Activated CD8-positive, alpha-beta memory T cell treated with anti-CD3 and anti-CD28 coated beads for 24 hours (primary cell): Measurements from ENCODE around the gene SH3BP5L.
A peak's percentile ranks its signal among the peaks of the same experiment; 100 is the strongest.
"Not testable (repeated sequence)": the region's sequence is repeated elsewhere in the genome, so short reads cannot be mapped to it uniquely, and the experiment has no call there.

ENCODE experiments used
- DNase-seq: peaks from one replicate; pipeline ENCODE4 v3.0.0-alpha.2; 2020

SH3BP5L gene

DNA sequence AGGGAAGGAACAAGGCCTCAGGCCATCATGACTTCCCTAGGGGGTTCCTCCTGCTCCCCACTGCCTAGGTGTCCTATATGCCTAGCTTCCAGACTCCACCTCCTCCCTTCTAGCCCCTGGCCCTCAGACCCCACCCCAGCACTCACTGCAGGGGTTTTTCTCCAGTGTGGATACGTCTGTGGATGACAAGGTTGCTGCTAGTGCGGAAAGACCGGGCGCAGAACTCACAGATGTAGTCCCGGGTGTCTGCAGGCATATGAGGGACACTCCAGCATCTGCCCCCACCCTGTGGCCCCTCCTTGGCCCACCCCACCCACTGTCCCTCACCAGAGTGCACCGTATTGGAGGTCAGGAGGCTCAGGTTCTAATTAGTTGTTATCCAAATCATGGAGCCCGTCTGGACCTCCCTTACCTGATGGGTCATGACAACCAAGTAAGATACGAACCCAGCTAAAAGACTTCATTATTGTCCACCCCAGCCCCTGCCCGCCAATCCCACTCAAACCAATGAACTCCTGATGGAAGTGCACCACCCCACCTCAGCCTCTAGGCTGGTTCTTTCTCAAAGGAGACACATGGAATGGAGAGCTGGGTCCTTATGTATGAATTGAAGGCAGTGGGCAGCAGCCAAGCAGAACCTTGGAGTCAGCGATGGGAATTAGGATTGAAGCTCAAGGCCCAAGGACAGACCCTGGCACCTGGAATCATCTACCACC, 25.0 kb upstream of the SH3BP5L start:
- peak; percentile 55 for DNase-seq

DNA sequence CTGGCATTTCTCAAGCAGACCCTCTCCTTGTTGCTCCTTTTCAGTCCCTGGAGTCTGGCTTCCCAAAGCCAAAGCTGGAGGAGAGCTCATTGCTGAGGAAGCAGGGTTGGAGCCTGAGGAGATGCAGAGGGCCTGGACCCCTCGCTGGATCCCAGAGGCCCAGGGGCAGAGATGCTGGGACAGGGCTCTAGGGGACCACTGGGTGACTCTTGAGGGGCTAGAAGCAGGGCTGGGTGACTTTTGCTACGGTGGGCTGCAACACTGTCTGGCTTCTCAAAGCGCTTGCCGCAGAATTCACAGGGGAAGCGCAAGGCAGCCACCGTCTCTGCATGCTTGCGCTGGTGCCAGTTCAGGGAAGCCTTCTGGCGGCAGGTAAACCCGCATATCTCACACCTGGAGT, 24.4 kb upstream of the SH3BP5L start:
- peak; percentile 53 for DNase-seq

DNA sequence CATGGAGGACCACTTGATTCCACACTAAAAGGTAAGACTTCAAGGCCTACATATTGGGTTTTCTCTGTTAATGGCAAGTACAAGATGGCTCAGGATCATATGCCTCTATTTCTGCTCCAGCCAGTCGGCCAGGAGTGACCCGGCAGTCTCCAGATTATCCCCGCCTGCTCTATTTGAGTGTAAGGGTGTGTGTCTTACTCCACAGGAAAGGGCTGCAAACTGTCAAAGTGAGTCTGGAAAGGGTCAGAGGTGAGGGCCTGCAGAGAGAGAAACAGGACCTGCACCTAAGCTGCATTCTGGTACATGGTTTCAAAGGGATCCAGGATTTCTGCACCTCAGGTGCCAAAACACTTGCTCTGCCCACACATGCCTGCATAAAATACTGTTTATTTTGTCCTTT, 23.9 kb upstream of the SH3BP5L start:
- peak; percentile 48 for DNase-seq

DNA sequence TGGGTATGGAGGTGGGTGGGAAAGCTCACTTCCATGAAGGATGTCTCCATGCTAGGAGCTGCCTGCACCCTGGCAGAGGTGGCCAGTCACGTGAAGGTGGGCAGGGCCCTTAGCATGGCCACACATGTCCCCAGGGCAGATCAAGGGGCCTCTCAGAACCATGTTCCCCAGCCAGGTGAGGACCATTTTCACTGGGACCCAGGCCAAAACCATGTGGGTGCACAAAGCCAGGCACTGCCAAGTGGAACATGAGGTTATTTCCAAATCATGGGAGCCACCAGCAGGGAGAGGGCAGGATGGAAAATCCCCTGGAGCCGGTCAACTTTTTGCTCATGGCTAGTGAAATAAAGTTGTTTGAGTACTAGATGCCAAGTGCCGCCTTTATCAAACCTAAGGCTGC, 23.4 kb upstream of the SH3BP5L start:
- DNase-seq = peak; percentile 52

DNA sequence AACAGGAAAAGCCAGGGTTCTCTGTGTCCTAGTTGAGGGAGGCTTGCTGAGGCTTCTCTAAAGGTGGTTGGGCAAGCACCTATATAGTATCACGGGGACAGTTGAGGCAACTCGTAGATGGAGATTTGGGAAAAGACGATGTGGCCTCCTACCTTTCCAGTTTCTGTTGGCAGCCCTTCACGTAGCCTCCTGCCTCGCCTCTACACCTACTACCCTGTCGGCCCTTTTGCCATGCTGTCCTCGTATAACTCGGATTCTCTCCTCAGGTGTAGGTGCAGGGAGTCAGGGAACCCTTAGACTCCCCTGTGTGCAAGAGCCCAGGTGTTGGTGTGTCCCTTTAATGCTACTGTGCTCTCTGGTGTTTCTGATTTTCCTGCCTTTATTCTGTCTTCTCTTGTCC, 22.9 kb upstream of the SH3BP5L start:
- peak; percentile 51 for DNase-seq

DNA sequence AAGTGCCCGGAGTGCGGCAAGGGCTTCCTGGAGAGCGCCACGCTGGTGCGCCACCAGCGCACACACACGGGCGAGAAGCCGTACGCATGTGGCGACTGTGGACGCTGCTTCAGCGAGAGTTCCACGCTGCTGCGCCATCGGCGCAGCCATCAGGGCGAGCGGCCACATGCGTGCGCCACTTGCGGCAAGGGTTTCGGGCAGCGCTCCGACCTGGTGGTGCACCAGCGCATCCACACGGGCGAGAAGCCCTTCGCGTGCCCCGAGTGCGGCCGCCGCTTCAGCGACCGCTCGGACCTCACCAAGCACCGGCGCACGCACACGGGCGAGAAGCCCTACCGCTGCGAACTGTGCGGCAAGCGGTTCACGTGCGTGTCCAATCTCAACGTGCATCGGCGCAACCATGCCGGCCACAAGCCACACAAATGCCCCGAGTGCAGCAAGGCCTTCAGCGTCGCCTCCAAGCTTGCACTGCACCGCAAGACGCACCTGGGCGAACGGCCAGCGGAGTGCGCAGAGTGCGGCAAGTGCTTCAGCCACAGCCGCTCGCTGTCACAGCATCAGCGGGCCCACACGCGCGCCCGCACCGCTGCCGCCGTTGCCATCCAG, 22.3 kb upstream of the SH3BP5L start:
- peak; percentile 55 for DNase-seq

DNA sequence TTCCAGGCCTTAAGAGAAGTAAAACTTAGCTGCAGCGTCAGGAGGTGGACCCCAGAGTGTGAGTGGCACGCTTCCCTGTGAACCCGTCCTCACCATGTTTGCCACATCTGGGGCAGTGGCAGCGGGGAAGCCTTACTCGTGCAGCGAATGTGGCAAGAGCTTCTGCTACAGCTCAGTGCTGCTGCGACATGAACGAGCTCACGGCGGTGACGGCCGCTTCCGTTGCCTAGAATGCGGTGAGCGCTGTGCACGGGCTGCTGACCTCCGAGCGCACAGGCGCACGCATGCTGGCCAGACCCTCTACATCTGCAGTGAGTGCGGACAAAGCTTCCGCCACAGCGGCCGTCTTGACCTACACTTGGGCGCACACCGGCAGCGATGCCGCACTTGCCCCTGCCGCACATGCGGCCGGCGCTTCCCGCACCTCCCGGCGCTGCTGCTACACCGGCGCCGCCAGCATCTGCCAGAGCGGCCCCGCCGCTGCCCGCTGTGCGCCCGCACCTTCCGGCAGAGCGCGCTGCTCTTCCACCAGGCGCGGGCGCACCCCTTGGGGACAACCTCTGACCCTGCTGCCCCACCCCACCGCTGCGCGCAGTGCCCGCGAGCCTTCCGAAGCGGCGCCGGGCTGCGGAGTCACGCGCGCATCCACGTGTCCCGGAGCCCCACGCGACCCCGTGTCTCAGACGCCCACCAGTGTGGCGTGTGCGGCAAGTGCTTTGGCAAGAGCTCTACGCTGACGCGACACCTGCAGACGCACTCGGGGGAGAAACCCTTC, 21.7 kb upstream of the SH3BP5L start:
- no peak for DNase-seq

DNA sequence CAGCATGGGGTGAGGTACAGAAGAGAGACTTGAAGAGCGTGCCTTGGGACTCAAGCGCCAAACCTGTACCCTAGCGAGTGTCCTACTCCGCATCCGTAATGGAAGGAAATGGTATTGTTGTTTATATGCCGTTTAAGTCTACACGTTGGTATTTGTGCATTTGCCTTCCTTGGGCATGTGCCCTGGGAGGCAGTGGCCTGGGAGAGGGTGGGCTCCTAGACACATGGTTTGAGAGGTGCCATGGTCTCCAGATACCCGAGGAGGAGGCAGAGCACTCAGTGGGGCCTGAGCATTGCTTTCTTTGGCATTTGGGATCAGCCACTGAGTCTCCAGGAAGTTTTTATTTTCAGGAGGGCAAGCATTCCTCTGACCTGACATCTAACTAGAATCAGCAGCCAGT, 18.8 kb upstream of the SH3BP5L start:
- no peak for DNase-seq

DNA sequence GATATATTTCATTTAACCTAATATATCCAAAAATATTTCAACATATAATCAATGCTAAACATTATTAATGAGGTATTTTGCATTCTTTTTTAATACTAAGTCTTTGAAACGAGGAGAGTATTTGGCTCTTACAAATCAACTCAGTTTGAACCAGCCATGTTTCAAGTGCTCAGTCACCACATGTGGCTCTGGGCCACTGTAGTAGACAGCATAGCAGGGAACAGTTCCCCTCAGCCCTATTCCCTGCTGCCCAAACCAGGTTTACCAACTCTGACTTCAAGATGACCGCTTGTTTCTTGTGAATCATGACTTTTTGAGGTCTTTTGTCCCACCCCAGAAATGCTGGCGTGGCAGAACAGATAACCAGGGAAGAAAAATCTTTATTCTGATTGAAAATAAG, 18.0 kb upstream of the SH3BP5L start:
- DNase-seq = peak; percentile 33

DNA sequence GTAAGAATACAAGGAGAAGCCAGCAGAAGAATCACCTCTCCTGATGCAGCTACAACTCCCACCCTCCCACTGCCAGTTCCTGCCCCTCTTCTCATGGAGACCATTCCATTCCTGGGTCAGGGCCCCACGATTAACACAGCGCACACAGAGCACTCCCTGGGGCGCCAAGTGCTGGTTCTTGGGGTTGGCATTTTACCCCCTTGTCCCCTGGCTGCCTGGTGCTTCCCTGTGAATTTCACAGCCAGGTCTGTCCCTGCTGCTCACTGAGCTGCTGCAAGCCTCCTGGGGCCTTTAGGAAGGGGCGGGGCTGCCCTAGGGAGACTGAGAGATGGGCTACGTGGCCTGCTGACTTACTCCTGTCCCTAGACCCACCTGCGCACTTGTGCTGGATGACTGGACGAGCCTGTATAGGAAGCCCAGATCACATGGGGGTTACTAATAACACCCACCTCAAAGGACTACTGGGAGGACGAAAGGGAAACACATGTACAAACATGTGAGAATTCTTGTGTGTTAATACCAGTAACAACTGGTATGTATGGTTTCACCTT, 17.1 kb upstream of the SH3BP5L start:
- peak; percentile 37 for DNase-seq

DNA sequence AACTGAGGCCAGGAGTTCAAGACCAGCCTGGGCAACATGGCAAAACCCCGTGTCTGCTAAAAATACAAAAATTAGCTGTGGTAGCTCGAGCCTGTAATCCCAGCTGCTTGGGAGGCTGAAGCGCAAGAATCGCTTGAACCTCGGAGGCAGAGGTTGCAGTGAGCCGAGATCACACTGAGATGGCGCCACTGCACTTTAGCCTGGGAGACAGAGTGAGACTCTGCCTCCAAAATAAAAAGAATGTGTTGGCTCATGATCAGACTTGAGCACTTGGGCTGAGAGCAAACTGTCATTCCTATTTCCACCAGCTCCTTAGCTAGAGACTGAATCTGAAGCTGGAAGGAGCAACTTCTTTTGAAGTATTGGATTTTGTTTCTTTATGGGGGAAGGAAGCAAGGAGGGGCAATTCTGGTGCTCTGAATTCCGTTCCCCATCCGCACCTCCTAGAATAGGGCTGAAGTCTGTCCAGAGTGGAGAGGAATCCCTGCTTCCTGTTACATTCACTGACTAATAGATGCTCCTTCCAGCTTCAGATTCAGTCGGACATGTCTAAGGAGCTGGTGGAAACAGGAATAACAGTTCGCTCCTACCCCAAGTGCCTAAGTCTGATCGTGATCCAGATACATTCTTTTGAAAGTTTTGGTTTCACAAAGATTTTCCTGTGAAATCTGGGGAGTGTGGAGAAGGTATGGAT, 16.1 kb upstream of the SH3BP5L start:
- peak; percentile 55 for DNase-seq

DNA sequence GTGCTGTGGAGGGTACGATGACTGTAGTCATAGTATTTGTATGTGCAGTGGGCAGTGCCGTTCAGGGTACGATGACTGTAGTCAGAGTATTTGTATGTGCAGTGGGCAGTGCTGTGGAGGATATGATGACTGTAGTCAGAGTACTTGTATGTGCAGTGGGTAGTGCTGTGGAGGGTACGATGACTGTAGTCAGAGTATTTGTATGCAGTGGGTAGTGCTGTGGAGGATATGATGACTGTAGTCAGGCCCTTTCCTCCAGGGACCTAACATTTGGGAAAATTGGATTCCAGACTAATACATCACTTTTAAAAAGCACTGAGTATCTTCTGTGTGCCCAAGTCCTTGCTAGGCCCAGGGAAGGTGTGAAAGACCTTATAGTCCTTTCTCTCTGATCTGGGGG, 15.2 kb upstream of the SH3BP5L start:
- no peak for DNase-seq

DNA sequence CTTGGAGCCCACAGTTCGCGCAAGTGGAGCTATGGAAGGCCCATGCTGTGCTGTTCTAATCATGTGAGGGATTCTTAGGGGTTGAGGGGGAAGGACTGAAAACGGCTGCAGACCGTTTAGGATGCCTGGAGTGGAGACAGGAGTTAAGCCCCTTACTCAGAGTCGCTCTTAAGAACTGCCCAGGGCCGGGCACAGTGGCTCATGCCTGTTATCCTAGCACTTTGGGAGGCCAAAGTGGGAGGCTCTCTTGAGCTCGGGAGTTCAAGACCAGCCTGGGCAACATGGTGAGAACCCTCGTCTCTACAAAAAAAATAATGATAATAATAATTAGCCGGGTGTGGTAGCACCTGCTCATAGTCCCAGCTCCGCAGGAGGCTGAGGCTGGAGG, 13.4 kb upstream of the SH3BP5L start:
- DNase-seq = no peak

DNA sequence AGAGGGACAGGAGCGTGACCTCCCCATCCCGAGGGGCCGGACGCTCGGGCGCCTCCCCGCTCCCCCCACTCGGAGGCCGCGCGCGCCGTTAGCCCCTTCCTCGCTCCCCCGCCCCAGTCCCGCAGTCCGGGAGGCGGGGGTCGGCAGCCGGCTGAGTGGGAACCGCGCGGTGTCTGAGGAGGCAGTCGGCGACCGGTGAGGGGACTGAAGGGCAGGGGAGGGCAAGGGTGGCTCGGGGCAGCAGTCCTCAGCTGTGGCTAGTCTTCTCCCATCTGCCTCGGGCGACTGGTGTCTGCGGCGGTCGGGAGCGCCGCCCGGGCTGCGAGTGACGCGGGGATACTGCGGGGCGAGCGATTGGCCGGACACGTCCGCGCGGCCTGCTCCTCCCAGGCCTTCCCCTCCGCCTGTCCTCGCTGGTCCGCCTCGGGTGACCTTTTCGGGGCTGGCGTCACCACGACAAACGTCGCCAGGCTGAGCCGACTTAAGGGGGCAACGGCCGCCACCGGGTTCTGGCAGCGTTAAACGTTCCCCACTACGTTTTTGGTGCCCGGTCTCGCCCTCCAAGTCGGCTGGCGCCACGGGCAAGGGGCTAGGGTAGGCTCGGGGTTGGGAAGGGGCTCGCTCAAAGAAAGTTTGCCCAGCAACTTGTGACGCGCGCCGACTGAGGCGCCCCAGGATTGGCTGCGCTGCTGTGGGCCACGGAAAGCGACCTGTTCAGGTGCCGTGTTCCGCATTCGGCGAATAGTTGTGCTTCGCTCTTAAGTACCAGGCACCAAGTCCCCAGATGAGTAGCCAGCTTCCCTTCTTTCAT, 12.8 kb upstream of the SH3BP5L start:
- DNase-seq = peak; percentile 94

DNA sequence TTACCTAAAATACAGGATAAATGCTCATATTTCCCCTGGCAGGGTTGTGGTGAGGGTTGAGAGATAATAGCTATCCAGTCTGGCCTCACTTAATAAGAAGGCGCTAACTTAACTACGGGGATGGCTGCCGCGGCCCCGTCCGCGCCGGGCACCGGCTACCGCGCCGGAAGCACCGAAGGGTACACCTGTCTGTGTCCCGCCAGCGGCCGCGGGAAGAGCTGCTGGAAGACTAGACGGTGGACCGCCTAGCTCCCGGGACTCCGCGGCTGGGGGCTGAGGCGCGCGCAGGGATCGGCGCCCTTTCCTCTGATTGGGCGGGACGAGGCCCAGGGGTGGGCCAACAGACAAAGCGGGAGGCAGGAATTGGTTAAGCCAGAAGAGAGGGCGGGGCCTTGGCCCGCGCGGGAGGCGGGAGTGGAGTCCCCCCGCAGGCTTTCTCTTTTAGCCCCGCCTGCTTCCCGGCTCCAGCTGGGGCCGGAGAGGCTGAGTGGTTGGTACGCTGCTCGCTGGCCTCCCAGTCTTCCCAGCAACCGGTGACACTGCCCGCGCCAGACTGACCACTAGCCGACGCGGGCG, 12.2 kb upstream of the SH3BP5L start, which contains the start of gene ZNF672:
Gene ZNF672, plus strand, starts transcription at position 444 of the 576 bp plus-strand sequence. CDS start 9,051 bp downstream, outside the sequence.
- DNase-seq = peak; percentile 95

DNA sequence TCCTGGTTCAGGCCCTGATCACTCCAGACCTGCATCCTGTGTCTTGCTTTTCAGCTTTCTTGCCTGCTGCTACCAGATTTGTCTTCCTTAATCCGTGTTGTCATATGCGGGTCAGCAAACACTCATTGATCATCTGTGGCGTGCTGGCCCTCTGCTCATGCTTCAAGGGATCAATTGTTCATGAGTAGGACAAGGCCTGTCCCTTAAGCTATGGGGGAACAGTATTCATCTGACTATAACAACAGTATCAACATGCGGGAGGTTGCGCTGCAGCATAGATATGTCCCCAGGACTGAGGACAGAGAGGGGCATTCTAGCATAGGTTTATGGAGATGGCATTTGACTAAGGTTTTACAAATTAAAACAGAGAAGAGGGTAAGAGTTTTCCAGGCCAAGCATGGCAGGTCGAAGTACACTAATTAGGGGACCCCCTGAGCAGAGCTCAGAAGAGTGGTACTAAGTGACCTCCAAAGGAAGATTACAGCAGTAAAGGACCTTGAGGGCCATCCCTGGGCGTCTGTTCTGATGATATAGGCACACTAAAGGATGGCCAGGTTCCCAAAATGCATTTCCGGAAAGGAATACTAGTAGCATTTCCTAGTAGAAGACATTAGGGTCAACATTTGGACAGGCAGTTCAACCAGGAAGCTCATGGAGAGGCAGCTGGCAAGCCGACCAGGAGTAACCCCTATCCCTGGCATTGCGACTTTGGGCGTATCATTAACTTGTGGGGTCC, 11.5 kb upstream of the SH3BP5L start:
- no peak for DNase-seq

DNA sequence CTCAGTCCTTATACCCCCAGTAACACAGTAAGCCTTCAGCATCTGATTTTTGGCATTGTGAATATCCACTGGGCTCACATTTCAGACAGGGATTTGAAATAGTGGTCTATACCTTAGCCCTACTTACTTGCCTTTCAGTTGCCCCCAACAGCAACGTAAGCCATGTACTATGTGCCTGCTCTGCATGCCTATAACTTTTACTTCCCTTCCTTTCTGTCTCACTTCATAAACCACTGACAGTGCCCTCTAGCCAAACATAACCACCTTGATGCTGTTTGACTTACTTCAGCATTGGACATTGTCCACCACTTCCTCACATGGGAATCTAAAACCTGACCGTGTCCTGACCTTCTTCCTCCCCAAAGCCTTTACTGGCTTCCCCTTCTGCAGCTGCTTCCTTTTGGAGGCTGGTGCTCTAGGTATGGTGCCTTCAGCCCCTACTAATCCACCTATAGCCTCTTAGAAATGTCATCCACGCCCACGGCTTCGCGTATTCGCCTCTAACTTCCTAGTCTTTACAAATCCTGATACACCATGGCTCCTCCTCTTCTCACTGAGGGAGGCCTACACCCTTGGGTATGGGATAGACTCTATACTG, 8.7 kb upstream of the SH3BP5L start:
- no peak for DNase-seq

DNA sequence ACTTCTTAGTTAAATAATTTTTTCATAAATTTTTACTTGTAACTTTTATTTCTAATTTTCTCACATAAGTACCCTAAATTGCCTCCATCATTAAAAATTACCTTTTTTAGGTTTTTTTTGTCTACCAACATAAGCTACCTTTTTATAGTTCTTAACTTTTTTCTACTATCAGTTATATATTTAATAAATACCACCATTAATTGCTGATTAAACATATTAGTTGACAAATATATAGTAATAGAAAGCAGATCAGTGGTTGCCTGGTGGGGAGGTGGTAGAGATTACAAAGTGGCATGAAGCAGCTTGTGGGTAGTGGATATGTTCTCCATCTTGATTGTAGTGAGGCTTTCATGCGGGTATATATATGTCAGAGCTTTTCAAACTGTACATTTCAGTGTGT, 6.1 kb upstream of the SH3BP5L start:
- DNase-seq = no peak

DNA sequence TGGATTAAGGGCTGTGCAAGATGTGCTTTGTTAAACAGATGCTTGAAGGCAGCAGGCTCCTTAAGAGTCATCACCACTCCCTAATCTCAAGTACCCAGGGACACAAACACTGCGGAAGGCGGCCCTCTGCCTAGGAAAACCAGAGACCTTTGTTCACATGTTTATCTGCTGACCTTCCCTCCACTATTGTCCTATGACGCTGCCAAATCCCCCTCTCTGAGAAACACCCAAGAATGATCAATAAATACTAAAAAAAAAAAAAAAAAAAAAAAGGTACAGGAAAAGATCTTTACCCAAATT, 5.0 kb upstream of the SH3BP5L start:
- not testable (repeated sequence) for DNase-seq

DNA sequence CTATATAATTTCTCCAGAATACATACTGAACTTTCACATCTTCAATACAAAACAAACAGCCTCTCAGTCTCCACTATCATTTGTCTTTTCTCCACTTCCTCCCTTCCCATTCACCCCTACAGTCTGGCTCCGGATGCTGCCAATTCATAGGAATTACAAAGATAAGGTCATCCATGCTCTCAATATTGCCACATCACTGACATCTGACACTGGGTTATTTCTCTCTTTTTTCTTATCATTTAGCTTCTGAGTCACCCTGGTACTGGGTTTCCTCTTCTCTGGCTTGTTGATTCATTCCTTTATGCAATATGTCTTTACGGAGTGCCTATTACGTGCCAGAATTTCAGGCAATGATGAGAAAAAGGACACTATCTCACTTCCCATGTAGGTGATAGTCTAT, 3.1 kb upstream of the SH3BP5L start:
- DNase-seq = no peak

DNA sequence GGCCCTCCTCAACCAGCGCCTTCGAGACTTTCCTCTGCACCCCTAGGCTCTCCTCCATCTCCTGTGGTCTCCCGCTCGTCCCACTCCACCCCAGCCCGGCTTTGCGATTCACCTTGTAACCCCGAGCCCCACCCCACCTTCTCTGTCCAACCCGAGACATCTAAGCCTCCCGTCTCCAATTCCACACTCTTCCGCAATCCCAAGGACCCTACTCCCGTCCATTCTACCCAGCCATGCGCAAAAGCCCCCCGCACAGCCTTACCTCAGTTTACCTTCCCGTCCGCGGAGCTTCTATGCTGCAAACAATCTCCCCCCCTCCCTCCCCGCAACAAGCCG, 174 bp downstream of the SH3BP5L start:
- no peak for DNase-seq
